ENCODE data around the gene GLYATL1B.
"Not testable (repeated sequence)": the region's sequence is repeated elsewhere in the genome, so short reads cannot be mapped to it uniquely, and the experiment has no call there.

GLYATL1B gene

DNA sequence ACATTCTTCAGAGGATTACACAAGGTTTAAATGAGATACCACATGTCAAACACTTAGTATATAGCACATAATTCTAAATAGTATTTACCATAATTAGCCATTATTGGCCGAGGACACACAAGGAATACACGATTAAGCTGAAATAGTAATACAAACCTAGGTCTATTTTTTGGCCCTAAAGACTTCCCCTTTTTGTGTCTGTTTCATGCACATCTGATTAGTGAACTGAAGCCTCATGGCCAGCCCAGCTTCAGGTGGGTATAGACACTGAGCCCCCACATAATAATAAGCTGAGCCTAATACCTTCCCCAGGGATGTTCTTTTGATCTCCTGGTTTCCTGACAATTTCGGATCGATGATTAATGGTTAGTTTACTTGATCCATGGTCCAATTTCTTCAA is 2.1 kb downstream of the GLYATL1B start:
- no peak for TF ChIP-seq CTCF (IDR thresholded peaks at IDR 0.05; ENCODE audit: control extremely low read depth, extremely low read depth, low read depth, missing control alignments)
- ChIA-PET POLR2A (no interaction called here), CTCF (interaction anchor here (0.9 to 1.7 kb wide), 3 partner anchors 8 to 70 kb away, joined by 3 to 6 read pairs (median 6); no protein-coding TSS in a partner anchor)
- DNase-seq (ENCODE audit: extremely low spot score) = no peak

DNA sequence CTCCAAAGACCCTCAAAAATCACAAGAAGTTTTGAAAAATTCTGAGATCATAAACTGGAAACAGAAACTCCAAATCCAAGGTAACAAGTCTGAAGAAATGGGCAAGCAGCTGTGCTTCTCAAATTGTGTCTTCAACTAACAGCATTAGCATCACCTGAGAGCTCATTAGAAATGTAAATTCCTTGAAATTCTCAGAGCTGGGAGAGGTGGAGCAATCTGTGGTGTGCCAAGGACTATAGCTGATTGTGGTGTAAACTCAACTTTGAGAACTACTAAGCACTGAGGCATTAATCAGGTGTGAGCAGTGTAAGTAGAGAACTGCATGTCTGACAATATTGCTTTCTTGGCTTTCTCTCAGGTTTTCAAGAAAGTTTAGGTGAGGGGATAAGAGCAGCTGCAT is 7.5 kb downstream of the GLYATL1B start:
- POLR2A ChIA-PET; DNase-seq (ENCODE audit: extremely low spot score): not testable (repeated sequence)
- CTCF ChIA-PET = interaction anchor here (1.0 kb wide), 2 partner anchors 15 to 65 kb away, joined by 3 to 4 read pairs; no protein-coding TSS in a partner anchor

- ChIA-PET CTCF (interaction anchor here (1.6 to 3.8 kb wide), 5 partner anchors 41 to 71 kb away, joined by 4 to 24 read pairs (median 5); no protein-coding TSS in a partner anchor), POLR2A (interaction anchor here (0.7 kb wide), 1 partner anchor 12 kb away, joined by 3 read pairs; the partner anchor contains the start of gene FAM111B)
Observed at GRCh38 chr11:59095225-59095624, 9.1 kb downstream of the GLYATL1B start.

GRCh38 chr11:59095972-59096575 is 10.0 kb downstream of the GLYATL1B start:
- CTCF ChIA-PET = interaction anchor here (1.0 to 3.8 kb wide), 9 partner anchors 8 to 76 kb away, joined by 3 to 24 read pairs (median 5); partner anchors contain the start of gene DTX4

More at GRCh38 chr11:59095225-59095624, 9.1 kb downstream of the GLYATL1B start:
- not testable (repeated sequence) for DNase-seq (ENCODE audit: extremely low spot score)

DNA sequence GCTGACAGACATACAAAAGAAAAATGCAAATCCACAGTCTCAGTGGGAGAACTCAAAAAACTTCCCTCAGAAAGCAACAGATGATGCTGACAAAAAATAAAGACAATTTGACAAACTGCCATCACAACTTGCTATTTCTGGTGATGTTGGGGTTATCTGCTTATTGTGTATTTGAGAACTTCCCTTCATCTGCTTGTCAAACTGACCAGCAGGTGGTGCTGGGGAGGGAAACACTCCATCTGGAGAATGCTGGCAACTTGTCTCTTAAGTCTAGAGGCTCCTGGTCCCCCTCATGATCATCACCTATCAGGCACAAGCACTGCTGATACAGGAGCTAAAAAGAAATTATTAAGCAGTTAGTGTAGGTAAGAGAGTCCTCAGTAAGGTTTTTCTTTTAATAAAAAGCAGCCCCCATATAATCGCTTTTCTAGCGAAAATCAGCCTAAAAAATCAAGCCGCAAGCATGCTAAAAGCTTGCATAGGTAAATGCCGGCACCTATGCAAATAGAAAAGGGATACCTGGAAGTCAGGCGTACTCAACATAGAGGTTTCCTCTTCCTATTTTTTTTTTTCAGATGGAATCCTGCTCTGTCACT is 11.1 kb downstream of the GLYATL1B start:
- ChIA-PET CTCF (interaction anchor here (0.7 to 3.8 kb wide), 19 partner anchors 9 to 572 kb away, joined by 3 to 24 read pairs (median 4); partner anchors contain the start of genes DTX4 and FAM111B), POLR2A (no interaction called here)
- no peak for DNase-seq (ENCODE audit: extremely low spot score)
- TF ChIP-seq CTCF (IDR thresholded peaks at IDR 0.05; ENCODE audit: control extremely low read depth, extremely low read depth, low read depth, missing control alignments) = peak; percentile 58

More at GRCh38 chr11:59095972-59096575, 10.0 kb downstream of the GLYATL1B start:
- POLR2A ChIA-PET; DNase-seq (ENCODE audit: extremely low spot score): not testable (repeated sequence)

GRCh38 chr11:59097938-59098337 is 11.8 kb downstream of the GLYATL1B start:
- not testable (repeated sequence) for DNase-seq (ENCODE audit: extremely low spot score)
- ChIA-PET CTCF (interaction anchor here (0.7 to 3.8 kb wide), 14 partner anchors 9 to 572 kb away, joined by 3 to 24 read pairs (median 4); partner anchors contain the start of gene FAM111B), POLR2A (interaction anchor here (0.5 kb wide), 1 partner anchor 105 kb away, joined by 3 read pairs; no protein-coding TSS in a partner anchor)

DNA sequence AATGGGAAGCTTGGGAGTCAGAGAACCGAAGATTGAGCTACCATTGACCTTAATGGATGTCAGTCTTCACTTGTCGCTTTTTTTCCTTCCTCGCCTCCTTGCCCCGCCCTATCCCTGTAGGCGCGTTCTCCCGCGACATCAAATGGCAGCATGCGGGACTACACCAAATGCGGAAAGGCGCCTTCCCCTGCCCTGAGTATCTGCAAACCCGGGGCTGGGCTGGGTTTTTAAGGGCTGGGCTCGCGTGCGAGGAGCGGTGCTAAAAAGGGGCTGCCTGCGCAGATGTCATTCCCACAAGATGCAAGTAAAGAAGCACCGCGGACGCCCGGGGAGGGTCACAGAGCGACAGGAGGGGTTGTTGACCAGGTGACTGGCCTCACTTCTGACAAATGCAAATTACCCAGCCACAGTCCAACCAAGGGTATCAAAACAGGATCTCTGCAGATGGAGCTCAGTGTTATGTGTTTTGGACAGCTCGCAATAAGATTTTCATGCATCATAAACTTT is 16.2 kb downstream of the GLYATL1B start:
- peak; percentile 74 for DNase-seq (ENCODE audit: extremely low spot score)
- ChIA-PET CTCF (interaction anchor here (0.7 to 3.0 kb wide), 16 partner anchors 11 to 526 kb away, joined by 3 to 15 read pairs (median 4); partner anchors contain the start of gene DTX4), POLR2A (no interaction called here)

More for the DNA sequence above, 16.2 kb downstream of the GLYATL1B start:
- TF ChIP-seq CTCF (IDR thresholded peaks at IDR 0.05; ENCODE audit: control extremely low read depth, extremely low read depth, low read depth, missing control alignments) = peak; percentile 72
